Omental fat pad (tissue), 4 donors: ENCODE results near the gene CYYR1. TPM values are rescaled to one million over a fixed set of nuclear protein-coding genes. Genes with fewer than 3 reads are reported as not detected.

ENCODE experiments used
- ATAC-seq: fragments of 150-250 bp; one replicate; pipeline ENCODE4 v1.9.1; 2016; ENCODE audit warnings: mild to moderate bottlenecking, moderate library complexity; ENCODE audit not compliant: low FRiP score
- DNase-seq: peaks from one replicate; pipeline ENCODE4 v3.0.0-alpha.2; 2019; ENCODE audit warnings: low spot score
- total RNA-seq, 4 donors: library from RNA; depleted of rRNA; stranded (reverse); fragments of >200 nt; gene quantifications; one replicate each; pipeline ENCODE4 v1.1.0, GENCODE V29; 2016
- TF ChIP-seq, protein P1 (sequence below), 3 donors: fragments of 450-650 bp; IDR thresholded peaks; one replicate each; pipeline ENCODE4 v1.5.1; 2016 to 2017; ENCODE audit warnings: antibody characterized with exemption in 3 of 3, mild to moderate bottlenecking in 3 of 3, moderate library complexity in 2 of 3

Gene CYYR1
- total RNA-seq, 4 donors from 2014 or later = 14.3 to 72.8 (median 20.4) TPM

DNA sequence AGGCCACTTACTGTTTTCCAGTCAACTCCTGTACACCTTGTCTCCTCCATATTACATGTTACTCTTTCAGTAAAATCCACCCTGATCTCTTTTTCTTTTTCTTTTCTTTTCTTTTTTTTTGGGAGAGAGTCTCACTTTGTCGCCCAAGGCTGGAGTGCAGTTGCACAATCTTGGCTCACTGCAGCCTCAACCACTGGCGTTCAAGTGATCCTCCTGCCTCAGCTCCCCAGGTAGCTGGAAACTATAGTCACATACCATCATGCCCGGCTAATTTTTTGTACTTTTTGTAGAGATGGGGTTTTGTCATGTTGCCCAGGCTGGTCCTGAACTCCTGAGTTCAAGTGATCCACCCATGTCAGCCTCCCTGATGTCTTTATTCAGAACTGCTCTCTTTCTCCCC lies 57.8 kb downstream of the CYYR1 start:
- TF ChIP-seq, protein P1, sequence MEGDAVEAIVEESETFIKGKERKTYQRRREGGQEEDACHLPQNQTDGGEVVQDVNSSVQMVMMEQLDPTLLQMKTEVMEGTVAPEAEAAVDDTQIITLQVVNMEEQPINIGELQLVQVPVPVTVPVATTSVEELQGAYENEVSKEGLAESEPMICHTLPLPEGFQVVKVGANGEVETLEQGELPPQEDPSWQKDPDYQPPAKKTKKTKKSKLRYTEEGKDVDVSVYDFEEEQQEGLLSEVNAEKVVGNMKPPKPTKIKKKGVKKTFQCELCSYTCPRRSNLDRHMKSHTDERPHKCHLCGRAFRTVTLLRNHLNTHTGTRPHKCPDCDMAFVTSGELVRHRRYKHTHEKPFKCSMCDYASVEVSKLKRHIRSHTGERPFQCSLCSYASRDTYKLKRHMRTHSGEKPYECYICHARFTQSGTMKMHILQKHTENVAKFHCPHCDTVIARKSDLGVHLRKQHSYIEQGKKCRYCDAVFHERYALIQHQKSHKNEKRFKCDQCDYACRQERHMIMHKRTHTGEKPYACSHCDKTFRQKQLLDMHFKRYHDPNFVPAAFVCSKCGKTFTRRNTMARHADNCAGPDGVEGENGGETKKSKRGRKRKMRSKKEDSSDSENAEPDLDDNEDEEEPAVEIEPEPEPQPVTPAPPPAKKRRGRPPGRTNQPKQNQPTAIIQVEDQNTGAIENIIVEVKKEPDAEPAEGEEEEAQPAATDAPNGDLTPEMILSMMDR (IDR thresholded peaks at IDR 0.05) = no peak
- DNase-seq (no peak), ATAC-seq (no peak)

DNA sequence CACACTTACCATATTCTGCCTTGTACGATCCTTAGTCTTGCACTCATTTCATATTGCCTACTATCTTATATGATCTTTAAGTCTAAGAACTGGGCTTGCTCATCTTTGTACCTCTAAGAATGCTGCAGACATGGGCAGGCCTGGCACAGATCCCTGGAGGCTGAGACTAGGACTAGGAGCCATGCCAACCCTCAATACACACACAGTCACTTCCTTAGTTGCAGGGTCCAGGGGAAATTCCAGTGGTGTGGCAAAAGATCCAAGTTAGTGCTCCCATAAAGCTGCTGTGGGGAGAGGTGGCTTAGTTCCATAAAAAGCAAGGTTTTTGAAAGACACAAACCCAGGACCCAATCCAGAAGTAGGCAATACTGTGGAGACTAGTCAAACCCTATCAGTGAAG lies 59.9 kb downstream of the CYYR1 start:
- DNase-seq (no peak), ATAC-seq (no peak)
- TF ChIP-seq, protein P1 (IDR thresholded peaks at IDR 0.05) = no peak

DNA sequence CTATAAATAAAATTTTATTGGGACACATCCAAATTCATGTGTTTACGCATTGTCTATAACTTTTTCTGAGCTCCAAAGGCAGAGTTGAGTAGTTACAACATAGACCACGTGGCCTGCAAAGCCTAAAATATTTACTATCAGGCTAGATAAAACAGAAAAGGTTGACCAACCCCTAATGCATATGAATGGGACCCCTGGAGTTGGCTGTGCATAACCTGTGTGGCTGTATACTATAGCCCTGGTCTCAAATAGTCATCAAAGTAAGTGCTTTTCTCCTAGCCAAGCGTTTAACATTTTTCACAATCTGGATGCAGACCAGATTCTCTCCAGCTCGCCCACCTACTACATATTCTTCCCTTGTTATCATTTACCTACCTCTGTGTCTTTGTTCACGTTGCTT lies 60.4 kb downstream of the CYYR1 start:
- TF ChIP-seq, protein P1 (IDR thresholded peaks at IDR 0.05) = no peak
- ATAC-seq = no peak
- no peak for DNase-seq

DNA sequence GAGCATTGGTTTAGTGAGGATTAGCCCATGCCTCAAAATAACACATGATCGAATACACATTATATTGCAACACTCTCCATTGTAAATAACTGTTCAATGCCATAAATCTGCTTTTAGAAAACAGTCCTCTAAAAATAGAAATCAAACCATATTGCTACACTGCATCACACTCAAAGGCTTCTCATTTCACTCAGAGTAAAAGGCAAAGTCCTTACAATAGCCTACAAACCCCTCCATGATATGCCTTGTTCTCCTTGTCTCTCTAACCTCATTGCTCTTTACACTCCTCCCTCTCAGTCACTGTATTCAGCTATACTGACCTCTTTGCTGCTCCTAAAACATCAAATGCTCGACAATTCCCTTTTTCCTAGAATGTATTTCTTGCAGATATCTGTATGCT lies 64.2 kb downstream of the CYYR1 start:
- ATAC-seq = no peak
- TF ChIP-seq, protein P1 (IDR thresholded peaks at IDR 0.05) = no peak
- no peak for DNase-seq

DNA sequence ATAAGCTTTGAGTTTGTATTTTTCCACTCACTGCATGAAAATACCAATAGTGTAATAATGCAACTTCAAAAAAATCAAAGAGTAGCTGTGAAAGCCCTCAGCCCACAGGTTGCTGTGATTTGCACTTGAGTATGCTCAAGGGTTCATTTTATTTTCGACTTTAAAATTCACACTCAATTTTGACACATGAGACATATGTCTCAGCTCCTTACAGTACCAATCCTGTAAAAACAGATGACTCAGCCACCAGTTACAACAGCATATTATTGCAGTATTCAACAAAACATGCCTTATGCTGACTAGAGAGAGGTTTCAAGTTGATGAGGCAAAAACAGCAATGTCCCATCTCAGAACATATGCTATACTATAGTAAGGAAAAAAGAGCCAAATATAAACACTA lies 66.1 kb downstream of the CYYR1 start:
- ATAC-seq (no peak), DNase-seq (no peak)
- TF ChIP-seq, protein P1 (IDR thresholded peaks at IDR 0.05) = no peak

DNA sequence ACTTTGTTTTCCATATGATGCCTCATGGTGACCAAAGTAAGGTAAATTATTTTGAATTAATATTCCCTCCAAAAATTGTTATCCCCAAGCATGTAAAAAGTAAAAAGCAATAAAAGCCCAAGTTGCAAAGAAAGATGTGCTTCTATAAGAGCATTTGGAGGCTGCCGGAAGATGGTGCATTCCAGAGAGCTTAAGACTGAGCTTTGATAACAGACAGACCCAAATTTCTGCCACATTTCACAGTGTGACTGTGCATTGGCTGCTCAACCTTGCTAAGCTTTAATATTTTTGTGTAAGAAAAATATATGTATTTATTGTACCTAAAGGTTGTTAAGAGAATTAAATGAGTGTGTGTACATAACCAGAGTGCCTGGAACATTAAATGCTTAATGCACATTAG lies 67.9 kb downstream of the CYYR1 start:
- no peak for ATAC-seq
- no peak for DNase-seq
- TF ChIP-seq, protein P1 (IDR thresholded peaks at IDR 0.05) = no peak

DNA sequence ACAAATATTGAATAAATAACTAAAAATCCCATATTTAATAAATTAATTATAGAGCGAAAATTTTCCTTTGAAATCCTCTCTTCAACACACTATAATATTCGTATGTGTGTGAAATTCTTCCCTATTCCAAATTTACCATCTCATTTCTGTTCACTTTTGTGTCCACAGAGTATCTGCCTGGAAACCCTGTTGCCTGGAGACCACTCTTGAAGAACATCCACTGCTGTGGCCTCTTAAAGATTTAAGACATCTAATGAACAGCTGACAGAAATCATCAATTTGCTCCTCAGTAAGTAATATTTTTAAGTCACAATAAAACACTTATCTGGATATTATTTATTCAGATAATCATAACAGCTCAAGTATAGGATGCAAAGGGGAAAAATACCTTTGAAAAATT lies 69.7 kb downstream of the CYYR1 start:
- no peak for ATAC-seq
- TF ChIP-seq, protein P1 (IDR thresholded peaks at IDR 0.05) = no peak
- DNase-seq = no peak
